Neutrophil (primary cell): ENCODE data around the gene IQCF2.

Experiments
- H3K27ac ChIP-seq: fragments of 200-600 bp; sonication (generic); 2 replicates; pipeline ENCODE4 v1.5.1; 2016; ENCODE audit warnings: mild to moderate bottlenecking, moderate library complexity
- H3K27me3 ChIP-seq: fragments of 200-600 bp; sonication (generic); 2 replicates; pipeline ENCODE4 v1.6.0; 2016; ENCODE audit warnings: mild to moderate bottlenecking
- H3K36me3 ChIP-seq: fragments of 200-600 bp; sonication (generic); 2 replicates; pipeline ENCODE4 v1.5.1; 2017
- H3K4me1 ChIP-seq, 2 experiments: fragments of 200-600 bp in 1 of 2; sonication (generic) in 1 of 2; 1 replicate in 1 of 2; 2 replicates in 1 of 2; pipeline versions ENCODE4 v1.5.1 to v1.6.1; 2013 to 2016; ENCODE audit warnings: low read depth in 1 of 2, low read length in 1 of 2, mild to moderate bottlenecking in 1 of 2, moderate library complexity in 1 of 2; ENCODE audit not compliant: control insufficient read depth in 1 of 2, insufficient read depth in 1 of 2
- H3K4me3 ChIP-seq, 2 experiments: fragments of 200-600 bp in 1 of 2; sonication (generic) in 1 of 2; 1 replicate in 1 of 2; 2 replicates in 1 of 2; pipeline ENCODE4 v1.5.1; 2013 to 2016; ENCODE audit warnings: low read depth in 1 of 2, low read length in 1 of 2, mild to moderate bottlenecking in 1 of 2, moderate library complexity in 1 of 2
- H3K9me3 ChIP-seq: fragments of 200-600 bp; sonication (generic); 2 replicates; pipeline ENCODE4 v1.5.1; 2016
- TF ChIP-seq, protein P1 (sequence below): fragments of 200-600 bp; sonication (generic); IDR thresholded peaks from 2 replicates; pipeline ENCODE4 v1.5.1; 2016; ENCODE audit warnings: antibody characterized with exemption

IQCF2 gene

GRCh38 chr3:51879937-51880336 lies 18.5 kb downstream of the IQCF2 start:
- no peaks in the 10 kb centered on the region for H3K4me1 ChIP-seq
- no peaks in the 10 kb centered on the region for H3K9me3 ChIP-seq
- H3K36me3 ChIP-seq = no peaks in the 10 kb centered on the region
- H3K4me3 ChIP-seq = no peak overlapping the region
- no peak overlapping the region for H3K27ac ChIP-seq
- H3K27me3 ChIP-seq = peaks cover 18% of the 10 kb centered on the region
- TF ChIP-seq, protein P1, sequence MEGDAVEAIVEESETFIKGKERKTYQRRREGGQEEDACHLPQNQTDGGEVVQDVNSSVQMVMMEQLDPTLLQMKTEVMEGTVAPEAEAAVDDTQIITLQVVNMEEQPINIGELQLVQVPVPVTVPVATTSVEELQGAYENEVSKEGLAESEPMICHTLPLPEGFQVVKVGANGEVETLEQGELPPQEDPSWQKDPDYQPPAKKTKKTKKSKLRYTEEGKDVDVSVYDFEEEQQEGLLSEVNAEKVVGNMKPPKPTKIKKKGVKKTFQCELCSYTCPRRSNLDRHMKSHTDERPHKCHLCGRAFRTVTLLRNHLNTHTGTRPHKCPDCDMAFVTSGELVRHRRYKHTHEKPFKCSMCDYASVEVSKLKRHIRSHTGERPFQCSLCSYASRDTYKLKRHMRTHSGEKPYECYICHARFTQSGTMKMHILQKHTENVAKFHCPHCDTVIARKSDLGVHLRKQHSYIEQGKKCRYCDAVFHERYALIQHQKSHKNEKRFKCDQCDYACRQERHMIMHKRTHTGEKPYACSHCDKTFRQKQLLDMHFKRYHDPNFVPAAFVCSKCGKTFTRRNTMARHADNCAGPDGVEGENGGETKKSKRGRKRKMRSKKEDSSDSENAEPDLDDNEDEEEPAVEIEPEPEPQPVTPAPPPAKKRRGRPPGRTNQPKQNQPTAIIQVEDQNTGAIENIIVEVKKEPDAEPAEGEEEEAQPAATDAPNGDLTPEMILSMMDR = no peak

- no peaks in the 10 kb centered on the region for H3K9me3 ChIP-seq
- no peaks in the 10 kb centered on the region for H3K4me1 ChIP-seq
- H3K27ac ChIP-seq = no peak overlapping the region
- no peaks in the 10 kb centered on the region for H3K36me3 ChIP-seq
- peaks cover 43% of the 10 kb centered on the region for H3K27me3 ChIP-seq
- TF ChIP-seq, protein P1 = no peak
- H3K4me3 ChIP-seq = no peak overlapping the region
Measured at GRCh38 chr3:51886447-51886846, 25.0 kb downstream of the IQCF2 start.

- Histone ChIP-seq H3K9me3 (no peaks in the 10 kb centered on the region), H3K36me3 (no peaks in the 10 kb centered on the region), H3K27ac (no peak overlapping the region), H3K27me3 (peaks cover 54% of the 10 kb centered on the region), H3K4me3 (no peak overlapping the region), H3K4me1 (no peaks in the 10 kb centered on the region)
- TF ChIP-seq, protein P1 = no peak
Measured at GRCh38 chr3:51887620-51888019, 26.2 kb downstream of the IQCF2 start.

- Histone ChIP-seq H3K27me3 (peaks cover 53% of the 10 kb centered on the region), H3K9me3 (no peaks in the 10 kb centered on the region), H3K4me1 (no peaks in the 10 kb centered on the region), H3K36me3 (no peaks in the 10 kb centered on the region), H3K4me3 (no peak overlapping the region), H3K27ac (no peak overlapping the region)
- TF ChIP-seq, protein P1 = no peak
Measured at GRCh38 chr3:51888463-51889105, 27.2 kb downstream of the IQCF2 start.

GRCh38 chr3:51891242-51892039 lies 30.0 kb downstream of the IQCF2 start:
- Histone ChIP-seq H3K27ac (no peak overlapping the region), H3K36me3 (no peaks in the 10 kb centered on the region), H3K4me3 (no peak overlapping the region), H3K27me3 (peaks cover 53% of the 10 kb centered on the region), H3K4me1 (no peaks in the 10 kb centered on the region), H3K9me3 (no peaks in the 10 kb centered on the region)
- TF ChIP-seq, protein P1 = no peak
